SK-N-MC (cell line): Measurements from ENCODE around the gene SPATA25.

ENCODE experiments used
- DNase-seq: peaks from one replicate; pipeline ENCODE4 v3.0.0-alpha.2; 2011; ENCODE audit warnings: low read depth, low spot score
- H3K27ac ChIP-seq: fragments of 200-600 bp; sonication (generic); 2 replicates; pipeline ENCODE4 v1.5.1; 2016; ENCODE audit warnings: mixed run types
- H3K36me3 ChIP-seq: fragments of 200-600 bp; sonication (generic); 2 replicates; pipeline ENCODE4 v1.6.1; 2017; ENCODE audit warnings: antibody characterized with exemption, low read length, mixed read lengths; ENCODE audit not compliant: insufficient read depth
- H3K4me3 ChIP-seq: fragments of 200-600 bp; sonication (generic); 2 replicates; pipeline ENCODE4 v1.5.1; 2016
- H3K9ac ChIP-seq: fragments of 200-600 bp; sonication (generic); 2 replicates; pipeline ENCODE4 v1.8.0; 2017; ENCODE audit warnings: mixed run types, mixed read lengths; ENCODE audit not compliant: insufficient read length
- H3K9me3 ChIP-seq: fragments of 200-600 bp; sonication (generic); 2 replicates; pipeline ENCODE4 v1.6.1; 2017; ENCODE audit warnings: low read depth, mild to moderate bottlenecking, antibody characterized with exemption, low read length, moderate library complexity, mixed read lengths
- EZH2 ChIP-seq: fragments of 200-600 bp; sonication (generic); IDR thresholded peaks from one replicate; pipeline ENCODE4 v1.6.1; 2017; ENCODE audit warnings: antibody characterized with exemption
- FOXP2 ChIP-seq: optimal IDR thresholded peaks from 2 replicates; pipeline ENCODE3; 2011; ENCODE audit warnings: mild to moderate bottlenecking, moderate library complexity; ENCODE audit not compliant: insufficient read depth; ENCODE audit errors: extremely low read length, control extremely low read depth
- POLR2AphosphoS5 ChIP-seq: IDR thresholded peaks from 2 replicates; pipeline ENCODE4 v1.6.1; 2012; ENCODE audit warnings: mild to moderate bottlenecking, low read depth, low read length, borderline replicate concordance

The SPATA25 gene

DNA sequence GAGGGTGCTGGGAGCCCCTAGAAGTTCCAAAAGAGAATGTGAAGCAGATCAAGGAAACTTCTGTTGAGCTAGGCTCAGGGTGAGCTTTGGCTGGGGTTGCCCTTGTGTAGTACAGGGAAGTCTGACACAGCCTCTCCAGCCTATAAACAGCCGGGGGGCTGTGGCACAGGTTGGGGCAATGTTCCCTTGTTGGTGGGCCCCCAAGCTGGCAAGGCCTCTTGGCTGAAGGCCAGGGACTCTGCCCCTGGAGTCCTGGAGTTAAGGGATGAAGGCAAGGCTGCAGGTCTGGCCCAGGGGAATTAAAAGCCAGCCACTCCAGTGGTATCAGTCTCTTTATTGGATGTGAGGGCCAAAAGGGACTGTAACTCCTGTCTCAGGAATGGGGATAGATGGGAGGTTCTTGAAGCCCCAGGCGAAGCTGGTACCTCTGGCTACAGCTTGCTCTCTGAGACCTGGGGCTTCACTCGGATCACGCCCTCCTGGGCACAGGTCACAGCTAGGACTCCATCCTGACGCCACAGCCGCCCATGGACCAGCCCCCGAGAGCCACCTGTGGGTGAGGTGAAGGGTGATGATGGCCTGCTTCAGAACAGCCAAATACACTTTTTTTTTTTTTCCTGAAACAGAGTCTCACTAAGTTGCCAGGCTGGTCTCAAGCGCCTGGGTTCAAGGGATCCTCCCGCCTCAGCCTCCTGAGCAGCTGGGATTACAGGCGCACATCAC, 45.9 kb downstream of the SPATA25 start:
- H3K9me3 ChIP-seq: no peaks in the 10 kb centered on the region
- TF ChIP-seq POLR2AphosphoS5 (no peak), EZH2 (no peak), FOXP2 (no peak)
- no peak for DNase-seq
- H3K27ac ChIP-seq: no peak overlapping the region
- H3K4me3 ChIP-seq: no peak overlapping the region
- H3K36me3 ChIP-seq: no peaks in the 10 kb centered on the region; the same call in 1 of the 2 replicates
- H3K9ac ChIP-seq: no peak overlapping the region

- DNase-seq: no peak
- Histone ChIP-seq H3K9me3 (no peaks in the 10 kb centered on the region), H3K36me3 (no peaks in the 10 kb centered on the region; the same call in 1 of the 2 replicates), H3K27ac (no peak overlapping the region), H3K9ac (no peak overlapping the region), H3K4me3 (no peak overlapping the region)
- TF ChIP-seq EZH2 (no peak), FOXP2 (no peak), POLR2AphosphoS5 (no peak)
Observed at GRCh38 chr20:45840700-45841198, 46.7 kb downstream of the SPATA25 start.

DNA sequence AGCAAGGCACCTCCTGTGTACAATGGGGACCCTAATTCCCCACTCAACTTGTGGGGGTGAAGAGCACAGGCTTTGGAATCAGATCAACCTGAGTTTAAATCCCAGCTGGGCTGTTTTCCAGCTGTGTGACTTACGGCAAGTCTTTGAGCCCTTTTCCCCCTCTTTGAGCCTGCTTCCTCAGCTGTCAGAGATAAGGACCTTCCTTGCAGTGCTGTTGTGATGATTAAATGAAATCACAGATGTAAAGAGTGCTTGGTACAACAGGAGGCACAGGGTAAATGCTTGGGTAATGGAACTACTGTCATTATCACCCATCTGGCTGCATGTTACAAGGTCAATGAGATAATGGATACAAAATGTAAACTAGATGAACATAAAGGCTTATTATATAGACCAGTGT, 50.6 kb downstream of the SPATA25 start:
- Histone ChIP-seq H3K36me3 (no peaks in the 10 kb centered on the region), H3K27ac (no peak overlapping the region), H3K9ac (no peak overlapping the region), H3K9me3 (no peaks in the 10 kb centered on the region), H3K4me3 (no peak overlapping the region)
- no peak for DNase-seq
- no peak for TF ChIP-seq POLR2AphosphoS5
- no peak for TF ChIP-seq FOXP2
- TF ChIP-seq EZH2: no peak
